Breast epithelium (tissue), 3 donors: ENCODE results near the gene SCN2B.

Experiments used
- POLR2A ChIP-seq: fragments of 450-650 bp; IDR thresholded peaks from one replicate; pipeline ENCODE4 v1.6.1; 2016; ENCODE audit warnings: antibody characterized with exemption, mild to moderate bottlenecking, moderate library complexity
- POLR2AphosphoS5 ChIP-seq, 3 donors: sonication (generic); formaldehyde crosslinking; IDR thresholded peaks; one replicate each; pipeline ENCODE4 v1.6.1; 2017; ENCODE audit warnings: antibody characterized with exemption in 3 of 3
- TF ChIP-seq, protein P1 (sequence below), 3 donors: fragments of 450-650 bp; IDR thresholded peaks; one replicate each; pipeline ENCODE4 v1.5.1; 2016 to 2017; ENCODE audit warnings: antibody characterized with exemption in 3 of 3, mild to moderate bottlenecking in 3 of 3, moderate library complexity in 3 of 3

DNA sequence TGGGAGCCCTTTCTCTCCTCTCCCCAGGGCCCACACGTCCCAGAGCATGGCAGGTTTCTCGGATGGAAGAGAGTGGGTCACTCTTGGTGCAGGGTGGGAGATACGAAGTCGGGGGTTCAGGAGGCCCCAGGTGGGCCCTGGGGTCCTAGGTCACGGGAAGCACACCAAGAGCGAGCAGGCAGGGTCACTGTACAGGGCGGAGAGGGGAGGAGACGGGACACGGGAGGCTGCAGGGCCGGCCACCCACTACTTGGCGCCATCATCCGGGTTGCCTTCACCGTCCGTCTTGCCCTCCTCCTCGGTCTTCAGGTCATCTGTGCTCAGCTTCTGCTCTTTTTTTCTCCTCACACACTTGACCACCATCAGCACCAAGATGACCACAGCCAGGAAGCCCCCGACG is 9.8 kb downstream of the SCN2B start:
- TF ChIP-seq, protein P1, sequence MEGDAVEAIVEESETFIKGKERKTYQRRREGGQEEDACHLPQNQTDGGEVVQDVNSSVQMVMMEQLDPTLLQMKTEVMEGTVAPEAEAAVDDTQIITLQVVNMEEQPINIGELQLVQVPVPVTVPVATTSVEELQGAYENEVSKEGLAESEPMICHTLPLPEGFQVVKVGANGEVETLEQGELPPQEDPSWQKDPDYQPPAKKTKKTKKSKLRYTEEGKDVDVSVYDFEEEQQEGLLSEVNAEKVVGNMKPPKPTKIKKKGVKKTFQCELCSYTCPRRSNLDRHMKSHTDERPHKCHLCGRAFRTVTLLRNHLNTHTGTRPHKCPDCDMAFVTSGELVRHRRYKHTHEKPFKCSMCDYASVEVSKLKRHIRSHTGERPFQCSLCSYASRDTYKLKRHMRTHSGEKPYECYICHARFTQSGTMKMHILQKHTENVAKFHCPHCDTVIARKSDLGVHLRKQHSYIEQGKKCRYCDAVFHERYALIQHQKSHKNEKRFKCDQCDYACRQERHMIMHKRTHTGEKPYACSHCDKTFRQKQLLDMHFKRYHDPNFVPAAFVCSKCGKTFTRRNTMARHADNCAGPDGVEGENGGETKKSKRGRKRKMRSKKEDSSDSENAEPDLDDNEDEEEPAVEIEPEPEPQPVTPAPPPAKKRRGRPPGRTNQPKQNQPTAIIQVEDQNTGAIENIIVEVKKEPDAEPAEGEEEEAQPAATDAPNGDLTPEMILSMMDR (IDR thresholded peaks at IDR 0.05): no peak
- TF ChIP-seq POLR2A: no peak
- TF ChIP-seq POLR2AphosphoS5 (IDR thresholded peaks at IDR 0.05): no peak
